ENCODE data around the gene TCF12.
"Not testable (repeated sequence)": the region's sequence is repeated elsewhere in the genome, so short reads cannot be mapped to it uniquely, and the experiment has no call there.

Gene TCF12

GRCh38 chr15:56916825-56917477 is 1.5 kb upstream of the TCF12 start:
- no peak for DNase-seq

GRCh38 chr15:56917652-56918045 is 795 bp upstream of the TCF12 start:
- DNase-seq = no peak

- no peak for DNase-seq
Measured at GRCh38 chr15:56919031-56919608, 676 bp downstream of the TCF12 start.

GRCh38 chr15:56919609-56920366 is 1.3 kb downstream of the TCF12 start:
- no peak for DNase-seq

- DNase-seq = no peak
Measured at GRCh38 chr15:56920367-56920627, 1.9 kb downstream of the TCF12 start.

GRCh38 chr15:56923174-56923591 is 4.7 kb downstream of the TCF12 start:
- DNase-seq = no peak

- no peak for DNase-seq
Measured at GRCh38 chr15:56927816-56928215, 9.4 kb downstream of the TCF12 start.

GRCh38 chr15:56929399-56929798 is 11.0 kb downstream of the TCF12 start:
- no peak for DNase-seq

GRCh38 chr15:56929933-56930332 is 11.5 kb downstream of the TCF12 start:
- no peak for DNase-seq

GRCh38 chr15:56930669-56931313 is 12.3 kb downstream of the TCF12 start:
- no peak for DNase-seq

GRCh38 chr15:56931639-56932508 is 13.4 kb downstream of the TCF12 start:
- no peak for DNase-seq

GRCh38 chr15:56932509-56932868 is 14.0 kb downstream of the TCF12 start:
- not testable (repeated sequence) for DNase-seq

- DNase-seq = no peak
Measured at GRCh38 chr15:56933410-56933809, 15.0 kb downstream of the TCF12 start.

GRCh38 chr15:56933811-56934210 is 15.4 kb downstream of the TCF12 start:
- no peak for DNase-seq

- DNase-seq = no peak
Measured at GRCh38 chr15:56934269-56934668, 15.8 kb downstream of the TCF12 start.

- no peak for DNase-seq
Measured at GRCh38 chr15:56936929-56937328, 18.5 kb downstream of the TCF12 start.

- no peak for DNase-seq
Measured at GRCh38 chr15:56939257-56939656, 20.8 kb downstream of the TCF12 start.

- DNase-seq = no peak
Measured at GRCh38 chr15:56940388-56940787, 21.9 kb downstream of the TCF12 start.

GRCh38 chr15:56942118-56942517 is 23.7 kb downstream of the TCF12 start:
- DNase-seq = no peak

- DNase-seq = no peak
Measured at GRCh38 chr15:56943403-56943802, 25.0 kb downstream of the TCF12 start.

GRCh38 chr15:56944485-56944884 is 26.0 kb downstream of the TCF12 start:
- DNase-seq = no peak

GRCh38 chr15:56946150-56946549 is 27.7 kb downstream of the TCF12 start:
- no peak for DNase-seq

All from NCI-H446 treated with DMSO at 0.1 percent for 48 hours (cell line).